ENCODE measurements around the gene MAST4.
"Not testable (repeated sequence)": the region's sequence is repeated elsewhere in the genome, so short reads cannot be mapped to it uniquely, and the experiment has no call there.

The MAST4 gene

GRCh38 chr5:66808663-66809062, 212.5 kb downstream of the MAST4 start:
- DNase-seq (ENCODE audit: low read depth in 1 of 2, low spot score in 1 of 2) = no peak

GRCh38 chr5:66810151-66810550, 214.0 kb downstream of the MAST4 start:
- DNase-seq (ENCODE audit: low read depth in 1 of 2, low spot score in 1 of 2) = no peak

GRCh38 chr5:66810848-66811261, 214.7 kb downstream of the MAST4 start:
- DNase-seq (ENCODE audit: low read depth in 1 of 2, low spot score in 1 of 2) = no peak

- no peak for DNase-seq (ENCODE audit: low read depth in 1 of 2, low spot score in 1 of 2)
Measured at GRCh38 chr5:66812291-66812690, 216.1 kb downstream of the MAST4 start.

- no peak for DNase-seq (ENCODE audit: low read depth in 1 of 2, low spot score in 1 of 2)
Measured at GRCh38 chr5:66813306-66813705, 217.1 kb downstream of the MAST4 start.

- DNase-seq (ENCODE audit: low read depth in 1 of 2, low spot score in 1 of 2) = no peak
Measured at GRCh38 chr5:66814146-66814991, 218.2 kb downstream of the MAST4 start.

GRCh38 chr5:66818304-66818934, 222.2 kb downstream of the MAST4 start:
- no peak for DNase-seq (ENCODE audit: low read depth in 1 of 2, low spot score in 1 of 2)

GRCh38 chr5:66818935-66819328, 222.7 kb downstream of the MAST4 start:
- DNase-seq (ENCODE audit: low read depth in 1 of 2, low spot score in 1 of 2) = no peak

GRCh38 chr5:66820630-66821207, 224.5 kb downstream of the MAST4 start:
- no peak for DNase-seq (ENCODE audit: low read depth in 1 of 2, low spot score in 1 of 2)

- DNase-seq (ENCODE audit: low read depth in 1 of 2, low spot score in 1 of 2) = peak in 1 of 2 donors; percentile 10
Measured at GRCh38 chr5:66821688-66822429, 225.7 kb downstream of the MAST4 start.

- not testable (repeated sequence) for DNase-seq (ENCODE audit: low read depth in 1 of 2, low spot score in 1 of 2)
Measured at GRCh38 chr5:66822906-66823305, 226.7 kb downstream of the MAST4 start.

- DNase-seq (ENCODE audit: low read depth in 1 of 2, low spot score in 1 of 2) = no peak
Measured at GRCh38 chr5:66824476-66824875, 228.3 kb downstream of the MAST4 start.

- DNase-seq (ENCODE audit: low read depth in 1 of 2, low spot score in 1 of 2) = no peak
Measured at GRCh38 chr5:66826263-66826662, 230.1 kb downstream of the MAST4 start.

- DNase-seq (ENCODE audit: low read depth in 1 of 2, low spot score in 1 of 2) = no peak
Measured at GRCh38 chr5:66826696-66827095, 230.5 kb downstream of the MAST4 start.

GRCh38 chr5:66828046-66828547, 231.9 kb downstream of the MAST4 start:
- no peak for DNase-seq (ENCODE audit: low read depth in 1 of 2, low spot score in 1 of 2)

GRCh38 chr5:66828548-66829357, 232.6 kb downstream of the MAST4 start:
- peak in 1 of 2 donors; percentile 19 for DNase-seq (ENCODE audit: low read depth in 1 of 2, low spot score in 1 of 2)

- DNase-seq (ENCODE audit: low read depth in 1 of 2, low spot score in 1 of 2) = no peak
Measured at GRCh38 chr5:66829358-66829674, 233.1 kb downstream of the MAST4 start.

- no peak for DNase-seq (ENCODE audit: low read depth in 1 of 2, low spot score in 1 of 2)
Measured at GRCh38 chr5:66829826-66830225, 233.6 kb downstream of the MAST4 start.

GRCh38 chr5:66830636-66831035, 234.4 kb downstream of the MAST4 start:
- DNase-seq (ENCODE audit: low read depth in 1 of 2, low spot score in 1 of 2) = no peak

GRCh38 chr5:66839636-66840185, 243.5 kb downstream of the MAST4 start:
- no peak for DNase-seq (ENCODE audit: low read depth in 1 of 2, low spot score in 1 of 2)
